Measurements from ENCODE around the gene DNASE1L3. TPM values are rescaled to one million over a fixed set of nuclear protein-coding genes. Genes with fewer than 3 reads are reported as not detected.
"Not testable (repeated sequence)": the region's sequence is repeated elsewhere in the genome, so short reads cannot be mapped to it uniquely, and the experiment has no call there.

The DNASE1L3 gene
- total RNA-seq, 2 donors from 2014 or later: 1.4 to 2.3 TPM

DNA sequence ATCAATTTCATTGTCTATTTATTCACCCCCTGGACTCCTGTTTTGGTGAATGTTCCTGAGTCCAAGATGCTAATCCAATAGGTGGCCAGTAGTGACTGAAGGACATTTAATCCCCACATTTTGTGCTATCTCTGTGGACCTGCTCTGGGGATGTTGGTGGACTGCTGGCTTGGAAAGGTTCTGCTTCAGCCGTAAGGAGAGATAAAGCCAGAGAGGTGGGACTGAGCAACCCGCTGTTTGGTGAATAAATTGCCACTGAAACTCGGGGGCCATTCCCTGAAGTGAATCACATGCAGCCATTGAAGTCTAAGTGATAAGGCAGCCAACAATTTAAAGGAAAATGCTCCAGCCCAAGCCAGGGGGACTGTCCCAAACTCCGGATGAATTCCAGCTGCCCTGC lies 25.2 kb upstream of the DNASE1L3 start:
- Histone ChIP-seq H3K27ac (no peak overlapping the region), H3K9me3 (no peaks in the 10 kb centered on the region), H3K36me3 (no peaks in the 10 kb centered on the region), H3K4me1 (replicated peaks) (no peaks in the 10 kb centered on the region), H3K27me3 (replicated peaks; ENCODE audit: insufficient read depth) (no peaks in the 10 kb centered on the region), H3K4me3 (no peak overlapping the region)
- 76% methylated on average over 4 of the region's 4 CpGs for WGBS
- no peak for DNase-seq (ENCODE audit: low spot score)
- TF ChIP-seq POLR2A (IDR thresholded peaks at IDR 0.05) (no peak), CTCF (IDR thresholded peaks at IDR 0.05) (no peak), POLR2AphosphoS5 (IDR thresholded peaks at IDR 0.05) (no peak)
- intact Hi-C loops (cut with DNase I): loop anchor here (2.0 to 5.0 kb wide), 2 partner anchors 61 to 71 kb away; partner anchors contain the start of genes HTD2 and RPP14

DNA sequence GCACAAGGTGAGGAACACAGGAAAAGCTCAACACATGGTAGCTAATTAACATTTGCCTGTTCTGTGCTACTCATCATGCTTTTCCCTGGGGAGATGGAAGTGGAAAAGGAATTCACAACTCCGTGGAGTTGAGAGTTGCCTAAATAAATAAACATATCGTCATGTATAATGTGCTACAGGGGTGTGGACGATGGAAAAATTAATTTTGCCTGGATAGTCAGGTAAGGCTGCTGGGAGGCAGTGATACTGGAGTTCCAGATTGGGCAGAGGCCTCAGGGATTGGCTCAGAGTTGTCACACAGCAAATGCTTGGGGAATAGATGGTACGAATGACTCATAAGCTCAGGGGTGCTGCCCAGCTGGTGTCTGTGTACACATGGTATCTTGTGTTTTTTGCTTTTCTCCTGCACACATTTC lies 23.8 kb upstream of the DNASE1L3 start:
- no peak for DNase-seq (ENCODE audit: low spot score)
- TF ChIP-seq POLR2AphosphoS5 (IDR thresholded peaks at IDR 0.05) (no peak), CTCF (IDR thresholded peaks at IDR 0.05) (no peak), POLR2A (IDR thresholded peaks at IDR 0.05) (no peak)
- intact Hi-C loops (cut with DNase I): no loop called here
- no peak overlapping the region for H3K27ac ChIP-seq
- no peaks in the 10 kb centered on the region for H3K36me3 ChIP-seq
- H3K4me3 ChIP-seq: no peak overlapping the region
- WGBS: 56% methylated on average over 4 of the region's 4 CpGs
- H3K4me1 ChIP-seq (replicated peaks): no peaks in the 10 kb centered on the region
- no peaks in the 10 kb centered on the region for H3K9me3 ChIP-seq
- no peaks in the 10 kb centered on the region for H3K27me3 ChIP-seq (replicated peaks; ENCODE audit: insufficient read depth)

DNA sequence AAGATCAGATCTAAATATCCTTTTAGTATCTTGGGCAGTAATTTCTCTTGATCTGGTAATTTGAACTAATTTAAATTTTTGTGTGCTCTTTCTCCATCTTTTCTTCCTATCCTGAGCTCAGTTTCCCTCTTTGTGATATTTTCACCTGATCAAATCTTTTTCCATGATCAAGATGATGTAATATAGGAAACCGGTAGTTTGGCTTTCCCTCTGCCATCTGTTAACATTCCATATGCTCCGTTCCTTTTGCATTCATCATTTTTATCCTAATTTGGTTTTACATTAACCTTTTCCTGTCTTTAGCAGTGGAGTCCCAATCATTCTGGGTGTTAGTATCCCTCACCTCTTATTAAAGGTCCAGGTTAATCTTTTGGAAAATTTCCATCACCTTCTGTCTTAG lies 20.9 kb upstream of the DNASE1L3 start:
- 26% methylated on average over 2 of the region's 2 CpGs for WGBS
- intact Hi-C loops (cut with DNase I): no loop called here
- Histone ChIP-seq H3K36me3 (no peaks in the 10 kb centered on the region), H3K27me3 (replicated peaks; ENCODE audit: insufficient read depth) (no peaks in the 10 kb centered on the region), H3K9me3 (no peaks in the 10 kb centered on the region), H3K27ac (no peak overlapping the region), H3K4me1 (replicated peaks) (no peaks in the 10 kb centered on the region), H3K4me3 (no peak overlapping the region)
- TF ChIP-seq POLR2A (IDR thresholded peaks at IDR 0.05): no peak
- no peak for TF ChIP-seq CTCF (IDR thresholded peaks at IDR 0.05)
- no peak for TF ChIP-seq POLR2AphosphoS5 (IDR thresholded peaks at IDR 0.05)
- DNase-seq (ENCODE audit: low spot score): no peak

- no peak for DNase-seq (ENCODE audit: low spot score)
- Histone ChIP-seq H3K27ac (no peak overlapping the region), H3K4me1 (replicated peaks) (no peaks in the 10 kb centered on the region), H3K9me3 (no peaks in the 10 kb centered on the region), H3K36me3 (no peaks in the 10 kb centered on the region), H3K4me3 (no peak overlapping the region), H3K27me3 (replicated peaks; ENCODE audit: insufficient read depth) (no peaks in the 10 kb centered on the region)
- no peak for TF ChIP-seq CTCF (IDR thresholded peaks at IDR 0.05)
- TF ChIP-seq POLR2AphosphoS5 (IDR thresholded peaks at IDR 0.05): no peak
- TF ChIP-seq POLR2A (IDR thresholded peaks at IDR 0.05): no peak
- 15% methylated on average over 1 of the region's 1 CpG for WGBS
- intact Hi-C loops (cut with DNase I): no loop called here
Observed at GRCh38 chr3:58230876-58231552, 20.2 kb upstream of the DNASE1L3 start.

DNA sequence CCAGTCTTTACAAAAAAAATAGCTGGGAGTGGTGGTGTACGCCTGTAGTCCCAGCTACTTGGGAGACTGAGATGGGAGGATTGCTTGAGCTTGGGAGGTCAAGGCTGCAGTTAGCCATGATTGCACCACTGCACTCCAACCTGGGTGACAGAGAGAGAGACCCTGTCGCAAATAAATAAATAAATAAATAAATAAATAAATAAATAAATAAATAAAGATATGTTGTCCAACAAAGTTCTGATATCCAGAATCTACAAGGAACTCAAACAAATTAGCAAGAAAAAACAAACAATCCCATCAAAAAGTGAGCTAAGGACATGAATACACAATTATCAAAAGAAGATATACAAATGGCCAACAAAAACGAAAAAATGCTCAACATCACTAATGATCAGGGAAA lies 17.2 kb upstream of the DNASE1L3 start:
- H3K27ac ChIP-seq; H3K4me3 ChIP-seq; H3K4me1 ChIP-seq (replicated peaks); intact Hi-C loops (cut with DNase I); H3K9me3 ChIP-seq; H3K27me3 ChIP-seq (replicated peaks; ENCODE audit: insufficient read depth); H3K36me3 ChIP-seq; DNase-seq (ENCODE audit: low spot score): not testable (repeated sequence)
- WGBS: 95% methylated on average over 3 of the region's 3 CpGs

Measured in prostate gland (tissue), 2 donors.